Inferior parietal cortex (tissue), 1 donor: ENCODE results near the gene SERINC5.
"Not testable (repeated sequence)": the region's sequence is repeated elsewhere in the genome, so short reads cannot be mapped to it uniquely, and the experiment has no call there.

Experiments
- DNase-seq: peaks from one replicate; pipeline ENCODE4 v3.0.0-alpha.2; 2016; ENCODE audit errors: extremely low spot score

Gene SERINC5

DNA sequence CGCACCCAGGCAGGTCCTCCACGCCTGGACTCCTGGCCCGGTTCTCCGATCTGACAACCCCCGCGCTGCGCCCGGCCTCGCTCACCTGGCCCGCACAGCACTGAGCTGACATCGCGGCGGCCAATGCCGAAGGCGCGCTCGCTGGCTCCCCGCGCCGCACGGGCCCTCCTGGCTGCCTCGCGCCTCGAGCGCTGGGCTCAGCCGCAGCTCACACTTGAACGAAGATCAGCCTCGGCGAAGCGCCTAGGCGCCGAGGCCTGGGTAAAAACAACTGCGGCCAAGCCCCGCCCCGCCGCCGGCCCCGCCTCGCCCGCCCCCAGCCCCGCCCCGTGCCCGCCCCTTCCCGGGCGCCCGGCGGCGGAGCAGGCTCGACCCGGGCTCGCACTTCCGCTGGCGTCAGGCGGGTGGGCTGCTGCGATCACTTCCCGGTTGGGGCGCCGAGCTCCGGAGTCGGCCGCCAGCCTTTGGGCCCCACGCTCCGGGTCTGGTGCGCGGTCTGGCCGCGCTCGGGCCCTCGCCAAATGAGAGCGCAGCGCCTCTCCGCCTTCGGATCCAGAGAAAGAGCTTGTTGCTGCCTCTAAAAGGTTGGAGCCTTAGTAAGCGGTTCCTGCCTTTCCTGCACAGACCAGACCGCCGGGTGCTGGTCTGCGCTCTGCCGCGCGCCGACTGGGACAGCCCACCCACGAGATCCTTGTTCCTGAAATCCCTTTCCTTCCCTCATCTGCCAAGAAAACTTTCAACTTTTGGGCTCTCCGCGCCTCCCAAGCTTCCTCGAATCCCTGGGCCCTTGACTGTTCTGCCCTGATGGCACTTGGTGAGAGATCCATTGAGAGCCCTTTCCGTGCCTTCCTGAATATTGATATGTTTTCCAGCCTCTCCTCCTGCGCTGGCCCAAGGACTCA is at the start of gene SERINC5:
SERINC5 (minus strand) TSS at position 238 of the 902 bp plus-strand sequence; CDS start at position 112, 126 bp downstream.
- peak; percentile 79 for DNase-seq

- DNase-seq: no peak
Measured at GRCh38 chr5:80302636-80303035, 46.8 kb upstream of the SERINC5 start.

DNA sequence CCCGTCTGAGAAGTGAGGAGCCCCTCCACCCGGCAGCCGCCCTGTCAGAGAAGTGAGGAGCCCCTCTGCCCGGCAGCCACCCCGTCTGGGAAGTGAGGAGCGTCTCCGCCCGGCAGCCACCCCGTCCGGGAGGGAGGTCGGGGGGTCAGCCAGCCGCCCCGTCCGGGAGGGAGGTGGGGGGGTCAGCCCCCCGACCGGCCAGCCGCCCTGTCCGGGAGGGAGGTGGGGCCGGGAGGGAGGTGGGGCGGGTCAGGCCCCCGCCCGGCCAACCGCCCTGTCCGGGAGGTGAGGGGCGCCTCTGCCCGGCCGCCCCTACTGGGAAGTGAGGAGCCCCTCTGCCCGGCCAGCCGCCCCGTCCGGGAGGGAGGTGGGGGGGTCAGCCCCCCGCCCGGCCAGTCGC is 45.5 kb upstream of the SERINC5 start:
- DNase-seq: not testable (repeated sequence)

- not testable (repeated sequence) for DNase-seq
Measured at GRCh38 chr5:80300796-80301195, 44.9 kb upstream of the SERINC5 start.

DNA sequence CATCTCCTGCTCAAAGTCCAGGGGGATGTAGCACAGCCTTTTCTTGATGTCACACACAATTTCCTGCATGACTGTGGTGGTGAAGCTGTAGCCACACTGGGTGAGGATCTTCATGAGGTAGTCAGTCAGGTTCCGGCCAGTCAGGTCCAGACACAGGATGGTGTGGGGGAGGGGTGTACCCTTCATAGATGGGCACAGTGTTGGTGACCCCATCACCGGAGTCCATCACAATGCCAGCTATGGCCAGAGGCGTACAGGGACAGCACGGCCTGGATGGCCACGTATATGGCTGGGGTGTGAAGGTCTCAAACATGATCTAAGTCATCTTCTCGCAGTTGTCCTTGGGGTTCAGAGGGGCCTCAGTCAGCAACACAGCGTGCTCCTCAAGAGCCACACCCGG is 44.3 kb upstream of the SERINC5 start:
- no peak for DNase-seq

DNA sequence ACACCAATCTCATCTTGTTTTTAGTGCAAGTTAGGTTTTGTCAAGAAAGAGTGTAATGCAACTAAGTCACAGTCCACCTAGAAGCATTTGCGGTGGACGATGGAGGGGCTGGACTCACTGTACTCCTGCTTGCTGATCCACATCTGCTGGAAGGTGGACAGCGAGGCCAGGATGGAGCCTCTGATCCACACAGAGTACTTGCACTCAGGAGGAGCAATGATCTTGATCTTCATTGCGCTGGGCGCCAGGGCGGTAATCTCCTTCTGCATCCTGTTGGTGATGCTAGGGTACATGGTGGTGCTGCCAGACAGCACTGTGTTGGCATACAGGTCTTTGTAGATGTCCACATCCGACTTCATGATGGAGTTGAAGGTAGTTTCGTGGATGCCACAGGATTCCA is 43.8 kb upstream of the SERINC5 start:
- no peak for DNase-seq

DNA sequence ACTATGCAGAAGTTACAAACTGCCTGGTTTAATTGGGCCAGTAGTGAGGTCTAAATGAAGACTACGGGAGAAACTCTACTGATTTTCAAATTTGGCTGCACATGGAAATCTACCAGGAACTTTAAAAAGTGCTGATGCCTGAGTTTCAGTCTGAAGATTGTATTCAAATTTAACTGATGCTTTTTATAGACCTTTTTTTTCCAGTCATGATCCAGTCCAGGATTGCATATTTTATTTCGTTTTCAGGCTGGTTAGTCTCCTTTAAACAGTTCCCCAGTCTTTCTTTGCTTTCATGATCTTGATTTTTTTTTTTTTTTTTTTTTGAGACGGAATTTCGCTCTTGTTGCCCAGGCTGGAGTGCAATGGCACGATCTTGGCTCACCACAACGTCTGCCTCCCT is 40.3 kb upstream of the SERINC5 start:
- DNase-seq: no peak

GRCh38 chr5:80291761-80292160 is 35.9 kb upstream of the SERINC5 start:
- no peak for DNase-seq

- DNase-seq: no peak
Measured at GRCh38 chr5:80289320-80289719, 33.5 kb upstream of the SERINC5 start.

GRCh38 chr5:80288177-80288576 is 32.3 kb upstream of the SERINC5 start:
- no peak for DNase-seq

- no peak for DNase-seq
Measured at GRCh38 chr5:80284720-80285119, 28.9 kb upstream of the SERINC5 start.

DNA sequence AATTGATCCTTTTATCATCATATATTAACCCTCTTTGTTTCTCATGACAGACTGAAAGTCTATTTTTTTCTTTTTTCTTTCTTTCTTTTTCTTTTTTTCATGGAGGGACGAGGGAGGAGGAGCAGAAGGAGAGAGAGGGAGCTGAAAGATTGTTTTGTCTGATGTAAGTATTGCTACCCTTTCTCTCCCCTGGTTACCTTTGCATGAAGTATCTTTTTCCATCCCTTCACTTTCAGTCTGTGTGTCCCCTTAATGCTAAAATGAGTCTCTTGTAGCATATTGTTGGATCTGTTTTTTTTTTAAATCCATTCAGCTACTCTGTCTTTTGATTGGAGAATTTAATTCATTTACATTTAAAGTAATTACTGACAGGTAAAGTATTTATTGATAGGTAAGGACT is 27.5 kb upstream of the SERINC5 start:
- DNase-seq: no peak

DNA sequence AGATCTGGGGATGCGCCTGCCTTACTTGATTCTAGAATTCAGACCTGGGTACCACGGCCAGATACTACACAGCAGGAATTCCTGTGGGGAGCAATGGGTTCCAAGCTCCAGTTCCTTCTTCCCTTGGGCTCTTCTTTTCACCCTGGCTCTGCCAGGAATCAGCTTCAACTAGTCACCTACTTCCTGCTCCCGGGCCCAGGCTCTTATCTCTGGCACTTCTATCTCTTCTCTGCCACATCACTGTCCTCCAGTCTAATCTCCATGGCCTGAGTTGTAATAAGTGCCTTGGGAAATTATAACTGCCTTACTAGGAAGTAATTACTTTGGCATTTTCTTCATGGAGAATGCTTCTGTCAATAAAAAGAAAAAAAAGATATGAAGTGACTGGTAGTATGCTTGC is 26.2 kb upstream of the SERINC5 start:
- no peak for DNase-seq

DNA sequence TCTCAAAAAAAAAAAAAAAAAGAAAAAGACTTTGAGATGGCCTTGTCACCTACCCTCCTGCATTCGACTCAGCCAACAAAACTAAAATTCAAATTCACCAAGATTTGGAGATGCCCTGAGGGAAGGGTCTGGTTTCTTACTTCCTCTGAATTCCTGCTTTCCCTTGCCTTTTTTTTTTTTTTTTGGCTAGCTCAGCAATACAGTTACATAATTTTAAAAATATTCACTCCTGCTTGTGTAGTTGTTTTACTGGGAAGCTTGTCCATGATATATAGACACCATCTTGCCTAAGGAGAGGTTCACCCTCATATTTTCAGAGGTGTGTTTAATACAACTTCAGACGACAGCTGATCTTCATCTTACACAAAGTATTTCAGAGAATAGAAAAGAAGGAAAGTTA is 21.3 kb upstream of the SERINC5 start:
- DNase-seq: no peak

DNA sequence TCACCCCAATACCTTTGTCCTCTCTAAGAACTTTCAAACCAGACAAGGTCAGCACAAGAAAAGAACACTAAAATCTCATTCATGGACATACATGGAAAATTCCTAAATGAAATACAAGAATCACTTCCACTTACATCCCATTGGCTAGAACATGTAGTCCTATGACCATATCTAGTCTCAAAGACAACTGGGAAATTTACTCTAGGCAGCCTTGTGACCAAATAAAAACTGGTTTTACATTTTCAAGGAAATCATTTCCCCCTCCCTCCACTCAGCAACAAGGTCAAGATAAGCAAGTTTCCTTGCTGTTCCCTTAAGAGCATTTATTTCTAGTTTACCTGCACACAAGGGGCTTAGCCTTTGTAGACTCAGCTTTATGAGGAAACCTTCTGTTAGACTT is 20.3 kb upstream of the SERINC5 start:
- no peak for DNase-seq

DNA sequence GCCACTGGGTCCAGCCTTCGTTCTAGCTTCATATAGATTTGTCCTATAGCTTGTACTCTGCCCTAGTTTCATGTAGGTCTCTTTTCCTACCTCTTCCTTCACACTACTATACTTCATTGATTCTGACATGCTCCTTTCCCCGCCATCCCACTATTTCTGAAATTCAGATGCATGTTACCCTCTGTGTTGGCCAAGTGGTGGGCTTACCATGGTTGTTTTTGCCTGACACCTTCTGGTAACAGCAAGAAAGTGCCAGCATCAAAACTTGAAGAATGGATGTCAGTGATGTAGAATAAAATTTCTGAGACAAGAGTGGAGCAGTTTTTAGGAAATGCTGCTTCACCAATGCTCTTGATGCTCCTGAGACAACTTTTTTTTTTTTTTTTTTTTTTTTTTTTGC is 19.5 kb upstream of the SERINC5 start:
- DNase-seq: peak; percentile 57

DNA sequence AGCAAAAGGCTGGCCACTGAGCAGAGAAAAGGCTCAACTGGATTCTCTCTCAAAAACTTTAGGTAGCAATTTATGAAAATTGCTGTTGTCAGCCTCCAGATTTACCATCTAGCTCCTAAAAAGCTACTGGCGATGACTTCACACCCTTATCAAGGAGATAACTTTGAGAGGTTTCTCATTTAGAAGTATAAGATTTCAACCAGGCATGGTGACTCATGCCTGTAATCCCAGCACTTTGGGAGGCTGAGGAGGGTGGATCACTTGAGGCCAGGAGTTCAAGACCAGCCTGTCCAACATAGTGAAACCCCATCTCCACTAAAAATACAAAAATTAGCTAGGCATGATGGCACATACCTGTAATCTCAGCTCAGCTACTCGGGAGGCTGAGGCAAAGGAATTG is 14.7 kb upstream of the SERINC5 start:
- DNase-seq: not testable (repeated sequence)

DNA sequence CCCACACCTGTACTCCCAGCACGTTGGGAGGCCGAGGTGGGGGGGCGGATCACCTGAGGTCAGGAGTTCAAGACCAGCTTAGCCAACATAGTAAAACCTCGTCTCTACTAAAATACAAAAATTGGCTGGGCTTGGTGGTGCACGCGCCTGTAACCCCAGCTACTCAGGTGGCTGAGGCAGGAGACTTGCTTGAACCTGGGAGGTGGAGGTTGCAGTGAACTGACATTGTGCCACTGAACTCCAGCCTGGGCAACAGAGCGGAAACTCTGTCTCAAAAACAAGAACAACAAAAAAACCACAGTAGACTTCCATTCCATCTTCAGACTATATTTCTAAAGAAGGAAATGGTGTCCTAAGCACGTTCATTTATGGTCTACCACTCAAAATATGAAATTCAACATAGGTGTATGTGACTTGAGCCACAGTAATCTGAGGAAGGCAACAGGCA is 14.2 kb upstream of the SERINC5 start:
- DNase-seq: no peak

GRCh38 chr5:80268916-80269315 is 13.1 kb upstream of the SERINC5 start:
- DNase-seq: no peak

DNA sequence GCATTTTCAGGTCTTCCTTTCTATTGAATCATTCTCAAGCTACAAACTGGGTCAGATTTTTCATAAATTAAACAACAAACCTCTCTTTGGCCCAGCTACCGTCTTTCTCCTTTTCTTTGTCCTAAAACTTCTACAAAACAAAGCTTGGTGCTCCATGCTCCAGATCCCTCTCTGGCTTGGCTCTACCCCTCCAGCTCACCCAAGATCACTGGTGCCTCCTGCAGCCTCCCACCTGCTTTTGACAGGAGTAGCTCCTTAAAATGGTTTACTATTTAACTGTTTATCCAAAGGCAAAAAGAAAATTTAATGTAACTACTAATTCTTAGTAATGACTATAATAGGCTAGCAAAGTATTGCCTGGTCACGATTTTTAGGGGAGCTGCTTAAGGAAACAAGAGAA is 10.7 kb upstream of the SERINC5 start:
- DNase-seq: no peak

GRCh38 chr5:80260461-80260860 is 4.6 kb upstream of the SERINC5 start:
- DNase-seq: no peak

DNA sequence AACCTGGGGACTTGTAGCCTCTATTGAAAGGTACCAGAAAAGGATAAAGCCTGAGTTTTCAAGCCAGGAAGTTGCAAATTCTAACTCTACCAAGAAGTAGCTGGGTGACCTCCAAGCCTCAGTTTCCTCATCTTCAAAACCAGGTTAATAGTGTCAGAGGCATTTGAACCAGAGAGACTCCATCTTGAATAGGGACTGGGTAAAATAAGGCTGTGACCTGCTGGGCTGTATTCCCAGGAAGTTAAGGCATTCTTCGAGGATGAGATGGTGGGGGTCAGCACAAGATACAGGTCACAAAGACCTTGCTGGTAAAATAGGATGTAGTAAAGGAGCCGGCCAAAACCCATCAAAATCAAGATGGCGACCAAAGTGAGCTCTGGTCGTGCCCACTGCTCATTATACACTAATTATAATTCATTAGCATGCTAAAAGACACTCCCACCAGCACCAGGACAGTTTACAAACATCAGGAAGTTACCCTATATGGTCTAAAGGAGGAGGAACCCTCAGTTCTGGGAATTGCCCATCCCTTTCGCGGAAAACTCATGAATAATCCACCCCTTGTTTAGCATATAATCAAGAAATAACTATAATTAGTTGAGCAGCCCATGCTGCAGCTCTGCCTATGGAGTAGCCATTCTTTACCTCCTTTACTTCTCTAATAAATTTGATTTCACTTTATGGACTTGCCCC is 3.8 kb upstream of the SERINC5 start:
- no peak for DNase-seq

DNA sequence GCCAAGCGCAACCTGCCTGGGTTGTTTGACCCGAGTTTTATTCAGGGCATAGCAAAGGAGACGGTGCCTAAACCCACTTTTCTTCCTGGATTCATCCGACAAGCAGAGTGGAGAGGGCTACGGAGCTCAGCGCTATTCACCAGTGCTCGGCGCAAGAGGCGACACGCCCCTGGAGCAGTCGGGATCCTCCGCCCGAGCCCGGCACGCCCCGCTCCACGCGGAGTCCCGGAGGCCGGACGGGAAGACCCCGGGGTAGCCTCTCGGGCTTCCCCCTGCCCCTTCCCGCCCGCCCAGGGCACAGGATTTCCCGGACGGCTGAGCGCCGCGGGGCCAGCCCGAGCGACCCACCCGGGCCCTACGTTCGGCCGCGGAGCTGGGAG is 427 bp downstream of the SERINC5 start:
- DNase-seq: no peak
